CD8-positive, alpha-beta memory T cell (primary cell): ENCODE measurements around the gene PNKD. TPM values are rescaled to one million over a fixed set of nuclear protein-coding genes. Genes with fewer than 3 reads are reported as not detected.

Source experiments
- CTCF ChIA-PET: fragments of 350-600 bp; sonication (Branson Sonifier 250); formaldehyde crosslinking; loops from one replicate; lab custom pipeline; 2021; ENCODE audit warnings: antibody characterized with exemption; lab: Charles Lee
- POLR2A ChIA-PET: fragments of 350-600 bp; sonication (Branson Sonifier 250); formaldehyde crosslinking; loops from one replicate; lab custom pipeline; 2021; ENCODE audit warnings: antibody characterized with exemption; lab: Charles Lee
- DNase-seq, 5 donors: peaks; one replicate each; pipeline versions ENCODE4 v3.0.0 to v3.0.0-alpha.2; 2020 to 2022; ENCODE audit warnings: mixed read lengths in 1 of 5
- H3K27ac ChIP-seq: one replicate; pipeline ENCODE4 v1.7.0; 2013; ENCODE audit warnings: low read depth, mild to moderate bottlenecking, low read length, moderate library complexity
- H3K27me3 ChIP-seq: 2 replicates; pipeline ENCODE4 v1.7.0; 2013; ENCODE audit warnings: low read length, mild to moderate bottlenecking; ENCODE audit not compliant: insufficient read depth, poor library complexity, severe bottlenecking
- H3K36me3 ChIP-seq: 2 replicates; pipeline ENCODE4 v1.7.0; 2013; ENCODE audit warnings: mild to moderate bottlenecking, low read length, moderate library complexity; ENCODE audit not compliant: insufficient read depth
- H3K4me1 ChIP-seq: 2 replicates; pipeline ENCODE4 v1.7.0; 2013; ENCODE audit warnings: mild to moderate bottlenecking, low read length, moderate library complexity; ENCODE audit not compliant: insufficient read depth
- H3K4me3 ChIP-seq: 2 replicates; pipeline ENCODE4 v1.7.0; 2013; ENCODE audit warnings: mild to moderate bottlenecking, low read length
- H3K9me3 ChIP-seq: 2 replicates; pipeline ENCODE4 v1.7.0; 2013; ENCODE audit warnings: mild to moderate bottlenecking, low read length
- H3K27ac Mint-ChIP-seq, 8 donors: one replicate each; pipeline ENCODE4 v1.8.0; 2020 to 2021; ENCODE audit warnings: mixed read lengths in 8 of 8, mild to moderate bottlenecking in 6 of 8, inconsistent platforms in 3 of 8, moderate library complexity in 3 of 8
- H3K27me3 Mint-ChIP-seq, 2 donors: one replicate each; pipeline ENCODE4 v1.8.0; 2020 to 2021; ENCODE audit warnings: mixed read lengths in 2 of 2, mild to moderate bottlenecking in 1 of 2, moderate library complexity in 1 of 2
- H3K36me3 Mint-ChIP-seq, 3 donors: one replicate each; pipeline ENCODE4 v1.8.0; 2020 to 2021; ENCODE audit warnings: mixed read lengths in 3 of 3, inconsistent platforms in 1 of 3, mild to moderate bottlenecking in 1 of 3
- H3K4me1 Mint-ChIP-seq, 3 donors: one replicate each; pipeline ENCODE4 v1.8.0; 2020 to 2021; ENCODE audit warnings: mixed read lengths in 3 of 3, inconsistent platforms in 1 of 3, mild to moderate bottlenecking in 1 of 3
- H3K4me3 Mint-ChIP-seq, 7 donors: one replicate each; pipeline ENCODE4 v1.8.0; 2020 to 2021; ENCODE audit warnings: mixed read lengths in 7 of 7, mild to moderate bottlenecking in 6 of 7, moderate library complexity in 4 of 7, inconsistent platforms in 2 of 7
- H3K9me3 Mint-ChIP-seq, 5 donors: one replicate each; pipeline ENCODE4 v1.8.0; 2020 to 2022; ENCODE audit warnings: mixed read lengths in 5 of 5, mild to moderate bottlenecking in 3 of 5, moderate library complexity in 2 of 5, inconsistent platforms in 1 of 5
- polyA plus RNA-seq: library from polyadenylated mRNA; unstranded; fragments of 300-500 nt; fragmentation: Illumina TruSeq; gene quantifications from one replicate; pipeline ENCODE4 v1.2.3, GENCODE V29; 2021
- total RNA-seq, 2 experiments: library from RNA; stranded (reverse); gene quantifications; one replicate each; pipeline ENCODE4 v1.2.3, GENCODE V29; 2021

PNKD gene
- total and polyA plus RNA-seq, 3 experiments from 2014 or later = 26.8 to 111 (median 31.6) TPM

- POLR2A ChIA-PET = interaction anchor here (0.8 to 1.4 kb wide), 3 partner anchors 29 to 75 kb away, joined by 3 to 4 read pairs (median 4); partner anchors contain the start of gene TMBIM1
- peak overlapping the region; percentile 62 to 87 (median 77) for H3K4me3 Mint-ChIP-seq
- Histone ChIP-seq H3K4me3 (peak overlapping the region; percentile 71), H3K36me3 (no peaks in the 10 kb centered on the region), H3K27ac (peak overlapping the region; percentile 81), H3K4me1 (peaks cover 18% of the 10 kb centered on the region), H3K9me3 (no peaks in the 10 kb centered on the region), H3K27me3 (no peaks in the 10 kb centered on the region)
- peaks cover 20 to 34% (median 22%) of the 10 kb centered on the region in 3 donors for H3K4me1 Mint-ChIP-seq
- no peaks in the 10 kb centered on the region for H3K9me3 Mint-ChIP-seq
- H3K27ac Mint-ChIP-seq = peak overlapping the region; percentile 73 to 97 (median 87)
- H3K27me3 Mint-ChIP-seq = peaks cover 0 to 2% of the 10 kb centered on the region in 2 donors
- no peak for DNase-seq
- CTCF ChIA-PET = interaction anchor here (0.9 to 1.6 kb wide), 6 partner anchors 10 to 74 kb away, joined by 3 to 5 read pairs (median 4); partner anchors contain the start of gene CATIP
- no peaks in the 10 kb centered on the region for H3K36me3 Mint-ChIP-seq
Observed at GRCh38 chr2:218366621-218367414, 96.5 kb downstream of the PNKD start.

GRCh38 chr2:218367415-218368149, 97.3 kb downstream of the PNKD start:
- H3K4me1 ChIP-seq = peaks cover 18% of the 10 kb centered on the region
- ChIA-PET POLR2A (interaction anchor here (0.8 to 1.4 kb wide), 3 partner anchors 28 to 76 kb away, joined by 3 to 4 read pairs (median 4); partner anchors contain the start of gene TMBIM1), CTCF (interaction anchor here (0.9 to 1.6 kb wide), 5 partner anchors 11 to 75 kb away, joined by 3 to 5 read pairs (median 4); partner anchors contain the start of gene CATIP)
- no peaks in the 10 kb centered on the region for H3K36me3 Mint-ChIP-seq
- no peaks in the 10 kb centered on the region for H3K27me3 ChIP-seq
- peak overlapping the region; percentile 71 for H3K4me3 ChIP-seq
- peaks cover 0 to 2% of the 10 kb centered on the region in 2 donors for H3K27me3 Mint-ChIP-seq
- H3K27ac ChIP-seq = peak overlapping the region; percentile 81
- no peaks in the 10 kb centered on the region for H3K9me3 Mint-ChIP-seq
- peak overlapping the region; percentile 62 to 86 (median 80) for H3K4me3 Mint-ChIP-seq
- H3K36me3 ChIP-seq = no peaks in the 10 kb centered on the region
- DNase-seq = peak; percentile 61 to 78 (median 73)
- H3K9me3 ChIP-seq = no peaks in the 10 kb centered on the region
- H3K27ac Mint-ChIP-seq = peak overlapping the region; percentile 63 to 97 (median 90)
- peaks cover 20 to 34% (median 22%) of the 10 kb centered on the region in 3 donors for H3K4me1 Mint-ChIP-seq

GRCh38 chr2:218368150-218368528, 97.8 kb downstream of the PNKD start:
- Histone ChIP-seq H3K27ac (peak overlapping the region; percentile 81), H3K27me3 (no peaks in the 10 kb centered on the region), H3K4me3 (peak overlapping the region; percentile 71), H3K4me1 (peaks cover 18% of the 10 kb centered on the region), H3K36me3 (no peaks in the 10 kb centered on the region), H3K9me3 (no peaks in the 10 kb centered on the region)
- peaks cover 0 to 2% of the 10 kb centered on the region in 2 donors for H3K27me3 Mint-ChIP-seq
- no peaks in the 10 kb centered on the region for H3K36me3 Mint-ChIP-seq
- H3K4me1 Mint-ChIP-seq = peaks cover 20 to 34% (median 22%) of the 10 kb centered on the region in 3 donors
- CTCF ChIA-PET = interaction anchor here (0.9 kb wide), 1 partner anchor 46 kb away, joined by 3 read pairs; no protein-coding TSS in a partner anchor
- H3K27ac Mint-ChIP-seq = peak overlapping the region; percentile 63 to 97 (median 90)
- POLR2A ChIA-PET = interaction anchor here (0.7 to 1.4 kb wide), 3 partner anchors 8 to 76 kb away, joined by 3 to 4 read pairs (median 3); partner anchors contain the start of gene TMBIM1
- peak overlapping the region; percentile 62 to 86 (median 80) for H3K4me3 Mint-ChIP-seq
- H3K9me3 Mint-ChIP-seq = no peaks in the 10 kb centered on the region
- DNase-seq = no peak

- peak overlapping the region in 6 of 7 donors; percentile 23 to 82 (median 66) for H3K4me3 Mint-ChIP-seq
- peaks cover 20 to 34% (median 22%) of the 10 kb centered on the region in 3 donors for H3K4me1 Mint-ChIP-seq
- H3K27ac Mint-ChIP-seq = peak overlapping the region; percentile 51 to 97 (median 77)
- H3K9me3 Mint-ChIP-seq = no peaks in the 10 kb centered on the region
- peaks cover 18% of the 10 kb centered on the region for H3K4me1 ChIP-seq
- no peak for DNase-seq
- no peak overlapping the region for H3K4me3 ChIP-seq
- H3K27me3 ChIP-seq = no peaks in the 10 kb centered on the region
- ChIA-PET CTCF (interaction anchor here (2.3 kb wide), 1 partner anchor 12 kb away, joined by 8 read pairs; the partner anchor contains the start of gene CATIP), POLR2A (interaction anchor here (0.5 to 0.7 kb wide), 2 partner anchors 8 to 214 kb away, joined by 3 read pairs; no protein-coding TSS in a partner anchor)
- peaks cover 0 to 2% of the 10 kb centered on the region in 2 donors for H3K27me3 Mint-ChIP-seq
- H3K36me3 Mint-ChIP-seq = no peaks in the 10 kb centered on the region
- H3K36me3 ChIP-seq = no peaks in the 10 kb centered on the region
- no peaks in the 10 kb centered on the region for H3K9me3 ChIP-seq
- no peak overlapping the region for H3K27ac ChIP-seq
Observed at GRCh38 chr2:218368621-218369153, 98.4 kb downstream of the PNKD start.

- Mint-ChIP-seq H3K4me1 (peaks cover 20 to 34% (median 22%) of the 10 kb centered on the region in 3 donors), H3K4me3 (peak overlapping the region in 5 of 7 donors; percentile 6 to 60 (median 28)), H3K36me3 (no peaks in the 10 kb centered on the region), H3K9me3 (no peaks in the 10 kb centered on the region), H3K27me3 (peaks cover 0 to 2% of the 10 kb centered on the region in 2 donors), H3K27ac (peak overlapping the region in 7 of 8 donors; percentile 45 to 87 (median 73))
- no peaks in the 10 kb centered on the region for H3K9me3 ChIP-seq
- H3K4me3 ChIP-seq = no peak overlapping the region
- POLR2A ChIA-PET = interaction anchor here (0.5 kb wide), 1 partner anchor 213 kb away, joined by 3 read pairs; no protein-coding TSS in a partner anchor
- no peak overlapping the region for H3K27ac ChIP-seq
- H3K27me3 ChIP-seq = no peaks in the 10 kb centered on the region
- CTCF ChIA-PET = interaction anchor here (2.3 kb wide), 1 partner anchor 13 kb away, joined by 8 read pairs; the partner anchor contains the start of gene CATIP
- H3K36me3 ChIP-seq = no peaks in the 10 kb centered on the region
- H3K4me1 ChIP-seq = peaks cover 18% of the 10 kb centered on the region
- no peak for DNase-seq
Observed at GRCh38 chr2:218369330-218369729, 99.0 kb downstream of the PNKD start.

GRCh38 chr2:218370410-218371063, 100.2 kb downstream of the PNKD start:
- Histone ChIP-seq H3K27me3 (no peaks in the 10 kb centered on the region), H3K36me3 (no peaks in the 10 kb centered on the region), H3K9me3 (no peaks in the 10 kb centered on the region), H3K4me3 (no peak overlapping the region), H3K4me1 (peaks cover 18% of the 10 kb centered on the region), H3K27ac (no peak overlapping the region)
- H3K27ac Mint-ChIP-seq = peak overlapping the region in 6 of 8 donors; percentile 4 to 81 (median 39)
- H3K4me3 Mint-ChIP-seq = no peak overlapping the region
- H3K36me3 Mint-ChIP-seq = no peaks in the 10 kb centered on the region
- peaks cover 0 to 2% of the 10 kb centered on the region in 2 donors for H3K27me3 Mint-ChIP-seq
- CTCF ChIA-PET = interaction anchor here (1.4 to 2.3 kb wide), 2 partner anchors 12 to 14 kb away, joined by 3 to 8 read pairs; partner anchors contain the start of genes CATIP and SLC11A1
- H3K9me3 Mint-ChIP-seq = no peaks in the 10 kb centered on the region
- H3K4me1 Mint-ChIP-seq = peaks cover 20 to 31% (median 22%) of the 10 kb centered on the region in 3 donors
- POLR2A ChIA-PET = no interaction called here
- DNase-seq = no peak

- Histone ChIP-seq H3K9me3 (no peaks in the 10 kb centered on the region), H3K4me3 (no peak overlapping the region), H3K27me3 (no peaks in the 10 kb centered on the region), H3K36me3 (no peaks in the 10 kb centered on the region), H3K27ac (no peak overlapping the region), H3K4me1 (peaks cover 17% of the 10 kb centered on the region)
- no peaks in the 10 kb centered on the region for H3K36me3 Mint-ChIP-seq
- H3K9me3 Mint-ChIP-seq = no peaks in the 10 kb centered on the region
- H3K4me1 Mint-ChIP-seq = peaks cover 19 to 23% (median 20%) of the 10 kb centered on the region in 3 donors
- no peak overlapping the region for H3K4me3 Mint-ChIP-seq
- peaks cover 0 to 2% of the 10 kb centered on the region in 2 donors for H3K27me3 Mint-ChIP-seq
- POLR2A ChIA-PET = no interaction called here
- no peak for DNase-seq
- peak overlapping the region in 2 of 8 donors; percentile 49 to 77 for H3K27ac Mint-ChIP-seq
- CTCF ChIA-PET = interaction anchor here (2.3 kb wide), 1 partner anchor 15 kb away, joined by 6 read pairs; the partner anchor contains the start of gene CATIP
Observed at GRCh38 chr2:218371983-218372350, 101.6 kb downstream of the PNKD start.
